ENCODE results near the gene DTX3.

The DTX3 gene

GRCh38 chr12:57591782-57592325 lies 12.8 kb upstream of the DTX3 start:
- no peaks in the 10 kb centered on the region for H3K27me3 ChIP-seq (ENCODE audit: insufficient read depth, low read depth, severe bottlenecking)
- DNase-seq = peak; percentile 33
- peak overlapping the region; percentile 71; the same call in 1 of the 2 replicates for H3K27ac ChIP-seq
- peaks cover 21% of the 10 kb centered on the region for H3K36me3 ChIP-seq
- TF ChIP-seq, protein P1, sequence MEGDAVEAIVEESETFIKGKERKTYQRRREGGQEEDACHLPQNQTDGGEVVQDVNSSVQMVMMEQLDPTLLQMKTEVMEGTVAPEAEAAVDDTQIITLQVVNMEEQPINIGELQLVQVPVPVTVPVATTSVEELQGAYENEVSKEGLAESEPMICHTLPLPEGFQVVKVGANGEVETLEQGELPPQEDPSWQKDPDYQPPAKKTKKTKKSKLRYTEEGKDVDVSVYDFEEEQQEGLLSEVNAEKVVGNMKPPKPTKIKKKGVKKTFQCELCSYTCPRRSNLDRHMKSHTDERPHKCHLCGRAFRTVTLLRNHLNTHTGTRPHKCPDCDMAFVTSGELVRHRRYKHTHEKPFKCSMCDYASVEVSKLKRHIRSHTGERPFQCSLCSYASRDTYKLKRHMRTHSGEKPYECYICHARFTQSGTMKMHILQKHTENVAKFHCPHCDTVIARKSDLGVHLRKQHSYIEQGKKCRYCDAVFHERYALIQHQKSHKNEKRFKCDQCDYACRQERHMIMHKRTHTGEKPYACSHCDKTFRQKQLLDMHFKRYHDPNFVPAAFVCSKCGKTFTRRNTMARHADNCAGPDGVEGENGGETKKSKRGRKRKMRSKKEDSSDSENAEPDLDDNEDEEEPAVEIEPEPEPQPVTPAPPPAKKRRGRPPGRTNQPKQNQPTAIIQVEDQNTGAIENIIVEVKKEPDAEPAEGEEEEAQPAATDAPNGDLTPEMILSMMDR (IDR thresholded peaks at IDR 0.05; ENCODE audit: low read depth, low read length) = no peak
- no peaks in the 10 kb centered on the region for H3K9me3 ChIP-seq (ENCODE audit: severe bottlenecking)
- peak overlapping the region; percentile 69 for H3K4me3 ChIP-seq (ENCODE audit: low read depth, low read length)

DNA sequence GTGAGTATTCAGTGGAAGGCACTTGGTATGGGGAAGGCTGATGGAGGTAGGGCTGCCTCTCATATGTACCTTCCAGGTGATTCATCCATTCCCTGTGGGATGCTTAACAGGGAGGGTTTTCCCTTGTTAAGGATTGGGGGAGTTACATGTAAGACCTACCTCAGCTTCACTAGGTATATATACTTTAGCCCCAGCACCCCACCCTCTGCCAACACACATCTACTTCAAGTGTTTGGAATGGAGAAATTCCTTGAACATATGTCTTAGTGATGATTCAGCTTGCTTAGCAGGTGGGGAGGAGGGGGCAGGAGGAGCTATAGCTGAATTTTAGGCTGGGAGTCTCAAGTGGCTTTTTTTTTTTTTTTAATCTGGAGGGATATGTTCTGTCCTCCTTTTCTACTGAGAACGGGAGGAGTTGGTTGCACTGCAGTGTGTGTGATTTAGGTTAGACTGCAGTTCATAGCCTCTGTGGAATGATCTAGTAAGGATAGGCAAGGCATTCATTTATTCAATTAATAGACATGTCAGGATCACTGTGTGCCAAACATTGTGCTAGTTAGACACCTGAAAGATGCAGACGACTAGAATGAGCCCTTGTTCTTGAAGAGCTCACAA lies 12.0 kb upstream of the DTX3 start:
- TF ChIP-seq, protein P1 (IDR thresholded peaks at IDR 0.05; ENCODE audit: low read depth, low read length) = no peak
- no peak for DNase-seq
- peaks cover 27% of the 10 kb centered on the region for H3K36me3 ChIP-seq
- H3K27ac ChIP-seq = peak overlapping the region; percentile 52
- H3K9me3 ChIP-seq (ENCODE audit: severe bottlenecking) = no peaks in the 10 kb centered on the region
- no peaks in the 10 kb centered on the region for H3K27me3 ChIP-seq (ENCODE audit: insufficient read depth, low read depth, severe bottlenecking)
- H3K4me3 ChIP-seq (ENCODE audit: low read depth, low read length) = no peak overlapping the region; the same call in 1 of the 2 replicates

- peak; percentile 64 for DNase-seq
- H3K27ac ChIP-seq = peak overlapping the region; percentile 52
- no peak overlapping the region; the same call in 1 of the 2 replicates for H3K4me3 ChIP-seq (ENCODE audit: low read depth, low read length)
These were observed 11.4 kb upstream of the DTX3 start for GRCh38 chr12:57593187-57593586.

GRCh38 chr12:57600395-57600794 lies 4.2 kb upstream of the DTX3 start:
- TF ChIP-seq, protein P1 (IDR thresholded peaks at IDR 0.05; ENCODE audit: low read depth, low read length) = no peak
- no peaks in the 10 kb centered on the region for H3K27me3 ChIP-seq (ENCODE audit: insufficient read depth, low read depth, severe bottlenecking)
- H3K9me3 ChIP-seq (ENCODE audit: severe bottlenecking) = no peaks in the 10 kb centered on the region
- no peak for DNase-seq
- H3K27ac ChIP-seq = no peak overlapping the region
- H3K36me3 ChIP-seq = peaks cover 46% of the 10 kb centered on the region
- H3K4me3 ChIP-seq (ENCODE audit: low read depth, low read length) = no peak overlapping the region

More at GRCh38 chr12:57593187-57593586, 11.4 kb upstream of the DTX3 start:
- Histone ChIP-seq H3K36me3 (peaks cover 32% of the 10 kb centered on the region), H3K9me3 (ENCODE audit: severe bottlenecking) (no peaks in the 10 kb centered on the region), H3K27me3 (ENCODE audit: insufficient read depth, low read depth, severe bottlenecking) (no peaks in the 10 kb centered on the region)
- TF ChIP-seq, protein P1 (IDR thresholded peaks at IDR 0.05; ENCODE audit: low read depth, low read length) = no peak

DNA sequence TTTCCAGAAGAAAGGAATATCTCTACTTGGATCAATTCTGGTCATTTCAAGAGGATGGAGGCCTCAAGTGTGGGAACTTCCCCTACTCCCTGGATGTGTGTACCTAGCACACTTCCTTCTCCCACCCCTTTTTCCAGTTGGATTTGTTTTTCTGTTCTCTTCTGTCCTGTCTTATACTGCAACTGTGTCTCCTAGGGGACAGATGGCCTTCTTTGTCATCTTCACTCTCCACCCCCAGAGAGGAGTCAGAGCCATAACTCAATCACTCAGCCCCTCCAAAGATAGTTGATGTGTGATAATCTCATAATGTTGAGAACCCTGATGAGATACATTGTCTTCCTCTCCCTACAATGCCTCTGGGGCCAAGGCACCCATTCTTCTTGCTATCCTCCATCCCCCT lies 2.1 kb upstream of the DTX3 start:
- Histone ChIP-seq H3K27me3 (ENCODE audit: insufficient read depth, low read depth, severe bottlenecking) (no peaks in the 10 kb centered on the region), H3K27ac (peak overlapping the region; percentile 42), H3K4me3 (ENCODE audit: low read depth, low read length) (no peak overlapping the region), H3K9me3 (ENCODE audit: severe bottlenecking) (no peaks in the 10 kb centered on the region), H3K36me3 (peaks cover 36% of the 10 kb centered on the region)
- TF ChIP-seq, protein P1 (IDR thresholded peaks at IDR 0.05; ENCODE audit: low read depth, low read length) = no peak
- no peak for DNase-seq

Data from WERI-Rb-1 (cell line).